Stimulated activated CD4-positive, alpha-beta T cell treated with anti-CD3 and anti-CD28 coated beads, Interleukin-1b, Interleukin-23, amount 100 ng/mL, for 1 hour (primary cell): ENCODE data around the gene SREBF2.

Experiments
- DNase-seq, 2 donors: peaks; one replicate each; pipeline ENCODE4 v3.0.0-alpha.2; 2020; ENCODE audit warnings: low read depth in 2 of 2

Gene SREBF2

DNA sequence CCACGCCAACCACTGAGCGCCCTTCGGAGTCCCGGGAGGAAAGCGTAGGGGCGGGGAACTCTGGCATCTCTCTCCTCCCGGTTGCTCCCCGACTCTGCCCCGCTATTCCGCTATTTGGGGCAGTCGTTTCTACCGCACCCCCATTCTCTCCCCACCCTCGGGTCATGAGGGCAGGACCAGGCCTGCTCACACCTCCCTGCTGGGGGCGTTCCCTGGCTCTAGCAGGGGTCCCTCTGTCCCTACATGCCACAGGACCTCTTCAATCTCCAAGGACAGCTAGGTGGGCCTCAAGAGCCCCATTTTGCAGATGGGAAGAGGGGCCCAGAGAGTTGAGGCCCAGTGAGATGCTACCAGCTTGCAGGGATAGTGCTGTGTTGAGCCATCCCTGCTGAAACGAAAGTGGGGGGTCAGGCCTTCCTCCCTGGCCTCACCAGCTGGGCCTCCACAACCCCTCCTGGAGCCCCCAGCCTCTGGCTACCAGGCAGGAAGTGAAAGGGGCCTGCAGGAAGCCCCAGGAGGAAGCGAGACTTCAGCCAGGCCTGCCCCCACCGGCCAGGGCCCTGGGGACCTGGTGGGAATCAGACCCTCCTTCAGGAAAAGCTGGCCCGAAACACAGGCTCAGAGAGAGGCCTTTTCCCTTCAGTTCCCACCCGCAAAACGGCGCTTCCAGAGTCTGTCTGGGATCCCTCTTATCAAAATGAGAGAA is 87.5 kb downstream of the SREBF2 start:
- no peak for DNase-seq

DNA sequence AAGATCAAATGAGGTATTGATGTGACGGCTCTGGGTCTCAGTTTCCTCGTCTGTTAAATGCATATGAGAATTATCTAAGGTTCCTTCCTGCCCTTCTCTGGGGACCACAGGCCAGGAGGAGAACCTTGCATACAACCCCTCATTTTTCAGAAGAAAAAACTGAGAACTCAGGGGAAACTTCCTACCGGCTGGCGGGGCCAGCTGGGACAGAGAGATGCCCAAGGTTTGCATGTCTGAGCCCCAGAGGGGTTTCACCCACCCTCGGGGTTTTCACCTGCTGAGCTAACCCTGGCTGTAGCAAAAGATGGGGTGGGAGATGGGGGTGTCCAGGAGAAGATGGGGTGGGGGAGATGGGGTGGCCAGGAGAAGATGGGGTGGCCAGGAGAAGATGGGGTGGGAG is 89.4 kb downstream of the SREBF2 start:
- DNase-seq = no peak

GRCh38 chr22:41922940-41923594 is 90.2 kb downstream of the SREBF2 start:
- DNase-seq = no peak

DNA sequence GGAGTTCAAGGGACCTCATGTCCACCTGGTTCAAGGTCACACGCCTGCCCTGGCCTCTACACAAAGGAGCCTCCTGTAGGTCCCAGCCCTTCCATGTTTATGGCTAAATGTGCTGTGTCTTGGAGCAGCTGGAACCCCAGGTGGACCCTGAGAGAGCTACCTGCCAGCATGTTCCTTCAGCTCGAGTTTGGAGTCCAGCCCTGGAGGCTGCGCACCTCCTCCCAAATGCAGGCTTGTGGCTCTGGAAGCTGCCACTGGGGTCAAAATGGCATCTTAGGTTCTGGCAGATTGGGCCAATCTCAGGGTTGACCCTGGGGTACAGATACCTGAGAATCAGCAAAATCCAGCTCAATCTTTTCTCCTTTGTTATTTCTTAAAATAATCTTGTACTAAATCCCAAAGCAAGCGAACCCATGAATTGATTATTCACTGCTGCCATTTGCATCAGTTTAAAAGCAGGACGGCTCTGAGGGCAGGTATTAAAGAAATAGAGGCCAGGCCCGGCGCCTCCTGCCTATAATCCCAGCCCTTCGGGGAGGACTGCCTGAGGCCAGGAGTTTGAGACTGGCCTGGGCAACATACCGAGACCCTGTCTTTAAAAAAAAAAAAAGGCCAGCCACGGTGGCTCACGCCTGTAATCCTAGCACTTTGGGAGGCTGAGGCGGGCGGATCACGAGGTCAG is 90.8 kb downstream of the SREBF2 start:
- DNase-seq = no peak

- peak; percentile 54 to 63 for DNase-seq
Measured at GRCh38 chr22:41925783-41926460, 93.0 kb downstream of the SREBF2 start.

- DNase-seq = no peak
Measured at GRCh38 chr22:41927813-41928212, 94.9 kb downstream of the SREBF2 start.

DNA sequence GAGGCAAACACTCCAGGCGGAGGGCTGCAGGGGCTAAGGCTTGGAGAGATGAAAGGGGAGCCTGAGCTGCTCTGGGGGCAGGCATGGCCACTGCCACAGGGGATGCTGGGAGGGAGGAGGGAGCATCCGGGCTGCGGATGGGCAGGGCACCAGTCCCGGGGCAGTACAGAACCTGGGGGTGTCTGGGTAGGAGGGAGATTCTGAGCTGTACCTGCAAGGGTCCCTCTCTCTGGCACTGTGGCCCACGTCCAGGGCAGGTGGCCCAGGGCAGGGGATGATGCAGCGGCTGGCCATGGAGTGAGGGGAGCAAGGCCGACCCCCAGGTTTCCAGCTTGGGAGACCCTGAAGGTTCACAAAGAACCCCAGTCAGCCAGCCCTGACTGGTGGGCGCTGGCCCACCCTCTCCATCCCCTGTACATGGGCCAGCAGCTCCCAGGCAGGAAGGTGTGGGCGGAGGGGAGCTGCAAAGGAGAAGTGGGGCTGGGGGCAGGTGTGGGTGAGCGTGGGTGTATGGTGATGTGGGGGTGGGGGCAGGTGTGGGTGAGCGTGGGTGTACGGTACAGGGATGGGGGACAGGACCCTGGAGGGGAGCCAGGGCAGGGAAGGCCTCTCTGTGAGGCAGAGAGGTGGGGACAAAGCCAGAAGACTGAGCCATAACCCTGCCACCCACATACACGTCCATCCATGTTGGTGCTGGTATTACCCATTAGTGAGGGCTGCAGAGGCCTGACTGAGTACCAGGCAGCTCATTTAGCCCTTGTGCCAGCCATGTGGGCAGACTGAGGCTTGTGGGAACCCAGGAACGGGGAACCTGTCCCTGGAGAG is 95.9 kb downstream of the SREBF2 start:
- DNase-seq = no peak

DNA sequence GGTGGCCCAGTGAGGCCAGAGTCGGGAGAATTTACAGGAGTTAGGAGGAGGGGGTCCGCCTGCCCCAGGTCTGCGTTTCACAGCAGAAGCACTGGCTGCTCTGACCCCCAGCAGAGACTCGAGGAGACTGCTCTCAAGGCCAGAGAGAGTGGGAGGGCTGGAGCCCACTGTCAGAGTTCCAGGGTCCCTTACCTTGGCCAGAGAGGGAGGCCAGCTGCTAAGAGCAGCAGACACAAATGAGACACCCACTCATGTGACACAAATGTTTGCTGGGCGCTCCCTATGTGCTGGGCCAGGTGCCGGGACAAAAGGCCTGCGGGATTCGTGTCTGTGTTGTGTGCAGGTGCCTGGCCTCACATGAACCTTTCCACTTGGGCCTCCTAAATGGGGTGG is 96.5 kb downstream of the SREBF2 start:
- no peak for DNase-seq

- DNase-seq = no peak
Measured at GRCh38 chr22:41931701-41932269, 98.9 kb downstream of the SREBF2 start.

DNA sequence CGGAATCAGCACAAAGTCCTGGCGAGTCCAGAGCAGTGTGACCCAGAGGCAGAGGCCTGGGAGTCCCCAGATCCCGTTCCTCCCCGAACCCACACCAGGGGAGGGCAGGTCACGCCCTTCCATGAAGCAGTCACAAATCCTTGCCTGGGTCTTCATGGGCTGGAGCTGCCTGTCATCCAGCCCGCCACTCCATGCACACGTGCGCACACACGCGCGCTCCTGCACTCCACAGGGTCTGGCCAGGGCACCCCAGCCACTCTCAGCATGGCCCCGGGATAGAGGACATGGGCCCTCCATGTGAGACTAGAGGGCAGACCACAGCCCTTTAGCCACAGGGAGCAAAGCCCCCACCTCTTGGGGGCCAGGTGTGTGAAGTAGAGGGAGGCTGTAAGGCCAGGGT is 99.4 kb downstream of the SREBF2 start:
- no peak for DNase-seq

GRCh38 chr22:41933411-41934177 is 100.7 kb downstream of the SREBF2 start:
- DNase-seq = no peak

DNA sequence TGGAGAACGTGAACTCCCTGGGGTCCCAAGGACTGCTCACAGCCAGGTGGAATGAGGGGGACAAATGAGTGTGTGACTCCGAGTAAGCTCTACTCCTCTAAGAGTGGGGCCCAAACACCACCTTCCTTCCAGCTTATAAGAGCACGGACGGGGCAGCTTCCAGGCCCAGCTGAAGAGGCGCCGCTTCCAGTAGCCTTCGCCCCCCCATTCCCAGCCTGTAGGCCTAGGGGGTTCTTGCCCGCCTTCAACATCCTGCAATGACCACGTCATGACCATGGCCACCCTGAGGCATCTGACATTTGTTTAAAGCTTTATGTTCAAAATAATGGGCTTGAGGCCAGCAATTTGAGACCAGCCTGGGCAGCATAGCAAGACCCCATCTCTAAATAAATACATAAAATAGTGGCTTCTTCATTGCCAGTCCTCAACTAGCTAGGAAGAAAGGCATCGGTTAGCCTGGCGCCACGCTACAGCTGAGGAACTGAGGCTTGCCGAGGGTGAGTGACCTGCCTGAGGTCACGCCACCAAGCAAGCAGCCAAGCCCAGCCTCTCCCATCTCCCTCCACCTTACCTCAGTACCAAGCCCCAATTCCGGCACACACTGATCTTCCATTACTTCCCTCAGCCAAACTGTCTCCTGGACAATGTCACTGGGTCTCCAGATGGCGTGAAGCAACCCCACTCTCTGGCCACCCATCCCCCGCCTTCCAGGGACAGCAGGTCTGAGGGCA is 101.5 kb downstream of the SREBF2 start:
- no peak for DNase-seq

DNA sequence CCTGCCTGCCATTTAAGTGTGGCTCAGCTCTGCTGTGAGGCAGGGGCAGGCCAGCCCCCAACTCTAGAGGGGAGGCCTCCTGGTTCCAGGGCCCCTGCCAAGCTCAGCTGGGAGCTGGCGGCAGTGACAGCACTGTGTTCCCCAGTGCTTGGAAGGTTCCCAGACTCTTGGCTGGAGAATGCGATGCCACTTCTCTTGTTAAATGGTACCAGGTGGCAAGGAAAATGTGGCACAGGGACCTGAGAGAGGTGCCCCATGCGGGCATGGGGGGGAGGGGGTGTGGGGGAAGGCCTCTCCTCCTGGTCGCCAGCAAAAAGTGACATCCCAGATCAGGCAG is 102.1 kb downstream of the SREBF2 start:
- no peak for DNase-seq

DNA sequence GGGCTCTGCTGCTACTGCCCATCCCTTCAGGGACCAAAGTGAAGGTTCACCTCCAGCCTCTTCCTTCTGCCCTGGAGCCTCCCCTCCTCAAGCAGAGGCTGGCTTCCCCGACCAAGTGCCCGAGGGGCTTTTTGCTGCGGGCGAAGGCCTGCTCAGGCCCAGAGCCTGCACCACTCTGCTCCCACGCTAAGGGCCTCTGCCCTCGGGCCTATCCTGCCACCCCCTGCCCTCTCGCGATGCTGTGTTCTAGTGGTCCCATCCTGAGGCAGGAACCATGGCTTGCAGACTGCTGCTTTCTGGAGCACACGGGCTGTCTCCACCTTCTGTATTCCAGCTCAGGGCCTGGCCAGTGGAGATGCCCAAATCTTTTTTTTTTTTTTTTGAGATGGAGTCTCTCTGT is 102.6 kb downstream of the SREBF2 start:
- DNase-seq = no peak

- no peak for DNase-seq
Measured at GRCh38 chr22:41936894-41937169, 103.9 kb downstream of the SREBF2 start.

GRCh38 chr22:41939981-41940831 is 107.3 kb downstream of the SREBF2 start:
- DNase-seq = peak; percentile 82 to 92

- peak; percentile 70 to 74 for DNase-seq
Measured at GRCh38 chr22:41940832-41941765, 108.2 kb downstream of the SREBF2 start.

- DNase-seq = no peak
Measured at GRCh38 chr22:41943661-41944209, 110.8 kb downstream of the SREBF2 start.
